ENCODE data around the gene PPP2R3B.
"Not testable (repeated sequence)": the region's sequence is repeated elsewhere in the genome, so short reads cannot be mapped to it uniquely, and the experiment has no call there.

The PPP2R3B gene

GRCh38 chrX:386239-386767, 404 bp downstream of the PPP2R3B start:
- peak overlapping the region; percentile 69 for H3K27ac ChIP-seq (ENCODE audit: poor library complexity, severe bottlenecking)
- peak overlapping the region; percentile 74 for H3K4me3 ChIP-seq (ENCODE audit: severe bottlenecking)
- no peak for TF ChIP-seq CTCF (IDR thresholded peaks at IDR 0.05; ENCODE audit: poor library complexity, severe bottlenecking)
- no peak for DNase-seq (ENCODE audit: low spot score)
- H3K4me1 ChIP-seq (ENCODE audit: insufficient read depth, poor library complexity, severe bottlenecking) = no peaks in the 10 kb centered on the region
- no peaks in the 10 kb centered on the region for H3K27me3 ChIP-seq (ENCODE audit: insufficient read depth, poor library complexity, severe bottlenecking)
- peaks cover 3% of the 10 kb centered on the region; the same call in 1 of the 2 replicates for H3K36me3 ChIP-seq (ENCODE audit: low read depth)
- ATAC-seq (ENCODE audit: low read depth) = peak; percentile 2; the same call in 1 of the 3 replicates
- H3K9me3 ChIP-seq (ENCODE audit: severe bottlenecking) = no peaks in the 10 kb centered on the region

GRCh38 chrX:385736-386135, 971 bp downstream of the PPP2R3B start:
- peak overlapping the region; percentile 69 for H3K27ac ChIP-seq (ENCODE audit: poor library complexity, severe bottlenecking)
- H3K4me1 ChIP-seq (ENCODE audit: insufficient read depth, poor library complexity, severe bottlenecking); H3K9me3 ChIP-seq (ENCODE audit: severe bottlenecking); H3K36me3 ChIP-seq (ENCODE audit: low read depth); H3K27me3 ChIP-seq (ENCODE audit: insufficient read depth, poor library complexity, severe bottlenecking); DNase-seq (ENCODE audit: low spot score); ATAC-seq (ENCODE audit: low read depth): not testable (repeated sequence)
- H3K4me3 ChIP-seq (ENCODE audit: severe bottlenecking) = peak overlapping the region; percentile 74

- Histone ChIP-seq H3K36me3 (ENCODE audit: low read depth) (peaks cover 3% of the 10 kb centered on the region; the same call in 1 of the 2 replicates), H3K4me3 (ENCODE audit: severe bottlenecking) (no peak overlapping the region), H3K4me1 (ENCODE audit: insufficient read depth, poor library complexity, severe bottlenecking) (no peaks in the 10 kb centered on the region), H3K27me3 (ENCODE audit: insufficient read depth, poor library complexity, severe bottlenecking) (no peaks in the 10 kb centered on the region), H3K27ac (ENCODE audit: poor library complexity, severe bottlenecking) (no peak overlapping the region), H3K9me3 (ENCODE audit: severe bottlenecking) (no peaks in the 10 kb centered on the region)
- TF ChIP-seq CTCF (IDR thresholded peaks at IDR 0.05; ENCODE audit: poor library complexity, severe bottlenecking) = no peak
- DNase-seq (ENCODE audit: low spot score) (no peak), ATAC-seq (ENCODE audit: low read depth) (no peak)
Measured at GRCh38 chrX:384861-385260, 1.8 kb downstream of the PPP2R3B start.

- no peak overlapping the region for H3K27ac ChIP-seq (ENCODE audit: poor library complexity, severe bottlenecking)
- ATAC-seq (ENCODE audit: low read depth) (no peak), DNase-seq (ENCODE audit: low spot score) (no peak)
- H3K27me3 ChIP-seq (ENCODE audit: insufficient read depth, poor library complexity, severe bottlenecking) = peaks cover 20% of the 10 kb centered on the region
- H3K9me3 ChIP-seq (ENCODE audit: severe bottlenecking) = no peaks in the 10 kb centered on the region
- no peaks in the 10 kb centered on the region for H3K36me3 ChIP-seq (ENCODE audit: low read depth)
- TF ChIP-seq CTCF (IDR thresholded peaks at IDR 0.05; ENCODE audit: poor library complexity, severe bottlenecking) = no peak
- no peaks in the 10 kb centered on the region for H3K4me1 ChIP-seq (ENCODE audit: insufficient read depth, poor library complexity, severe bottlenecking)
- H3K4me3 ChIP-seq (ENCODE audit: severe bottlenecking) = no peak overlapping the region
Measured at GRCh38 chrX:378443-378842, 8.3 kb downstream of the PPP2R3B start.

GRCh38 chrX:376206-376605, 10.5 kb downstream of the PPP2R3B start:
- H3K27me3 ChIP-seq (ENCODE audit: insufficient read depth, poor library complexity, severe bottlenecking) = peaks cover 30% of the 10 kb centered on the region
- H3K27ac ChIP-seq (ENCODE audit: poor library complexity, severe bottlenecking); DNase-seq (ENCODE audit: low spot score); H3K9me3 ChIP-seq (ENCODE audit: severe bottlenecking); H3K4me3 ChIP-seq (ENCODE audit: severe bottlenecking); H3K36me3 ChIP-seq (ENCODE audit: low read depth); ATAC-seq (ENCODE audit: low read depth); H3K4me1 ChIP-seq (ENCODE audit: insufficient read depth, poor library complexity, severe bottlenecking): not testable (repeated sequence)
